Measurements from ENCODE around the gene TMEM97.

DNA sequence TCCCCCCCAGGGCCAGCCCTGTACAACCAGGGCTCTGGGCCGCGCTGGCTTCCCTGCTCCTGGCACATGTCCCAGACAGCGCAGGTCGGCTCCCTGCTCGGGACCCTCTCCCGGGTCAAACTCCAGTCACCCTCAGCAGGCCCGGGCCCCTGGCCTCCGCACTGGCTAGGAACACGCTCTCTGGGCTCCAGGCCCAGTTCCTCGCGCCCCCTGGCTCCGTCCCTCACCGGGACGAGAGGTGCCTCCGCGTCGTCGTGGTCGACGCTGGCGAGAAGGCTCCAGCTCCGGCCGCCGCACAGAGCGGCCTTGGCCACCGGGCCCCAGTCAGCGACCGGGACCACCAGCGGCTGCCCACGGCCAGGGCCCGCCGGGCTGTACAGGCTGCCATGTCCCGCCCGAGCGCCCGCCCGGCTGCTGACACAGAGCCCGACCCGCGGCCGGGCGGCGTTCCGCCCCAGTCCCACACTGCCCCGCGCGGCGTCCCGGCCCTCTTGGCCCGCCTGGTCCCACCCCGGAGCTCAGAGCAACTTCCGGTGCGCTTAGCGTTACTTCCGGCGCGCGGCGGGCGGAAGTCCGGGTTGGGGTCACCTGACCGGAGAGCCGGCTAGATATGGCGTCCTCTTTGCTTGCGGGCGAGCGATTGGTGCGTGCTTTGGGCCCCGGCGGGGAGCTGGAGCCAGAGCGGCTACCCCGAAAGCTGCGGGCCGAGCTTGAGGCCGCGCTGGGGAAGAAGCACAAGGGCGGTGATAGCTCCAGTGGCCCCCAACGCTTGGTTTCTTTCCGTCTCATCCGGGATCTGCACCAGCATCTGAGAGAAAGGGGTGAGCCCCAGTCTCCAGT lies 38.3 kb downstream of the TMEM97 start, which contains the start of gene POLDIP2:
- TF ChIP-seq, protein P1, sequence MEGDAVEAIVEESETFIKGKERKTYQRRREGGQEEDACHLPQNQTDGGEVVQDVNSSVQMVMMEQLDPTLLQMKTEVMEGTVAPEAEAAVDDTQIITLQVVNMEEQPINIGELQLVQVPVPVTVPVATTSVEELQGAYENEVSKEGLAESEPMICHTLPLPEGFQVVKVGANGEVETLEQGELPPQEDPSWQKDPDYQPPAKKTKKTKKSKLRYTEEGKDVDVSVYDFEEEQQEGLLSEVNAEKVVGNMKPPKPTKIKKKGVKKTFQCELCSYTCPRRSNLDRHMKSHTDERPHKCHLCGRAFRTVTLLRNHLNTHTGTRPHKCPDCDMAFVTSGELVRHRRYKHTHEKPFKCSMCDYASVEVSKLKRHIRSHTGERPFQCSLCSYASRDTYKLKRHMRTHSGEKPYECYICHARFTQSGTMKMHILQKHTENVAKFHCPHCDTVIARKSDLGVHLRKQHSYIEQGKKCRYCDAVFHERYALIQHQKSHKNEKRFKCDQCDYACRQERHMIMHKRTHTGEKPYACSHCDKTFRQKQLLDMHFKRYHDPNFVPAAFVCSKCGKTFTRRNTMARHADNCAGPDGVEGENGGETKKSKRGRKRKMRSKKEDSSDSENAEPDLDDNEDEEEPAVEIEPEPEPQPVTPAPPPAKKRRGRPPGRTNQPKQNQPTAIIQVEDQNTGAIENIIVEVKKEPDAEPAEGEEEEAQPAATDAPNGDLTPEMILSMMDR (IDR thresholded peaks at IDR 0.05), result peak in 2 of 7 experiments; percentile 5 to 19
- TF ChIP-seq POLR2AphosphoS5 (IDR thresholded peaks at IDR 0.05) (peak; percentile 93 to 98 (median 97)), POLR2A (IDR thresholded peaks at IDR 0.05) (peak in 1 of 4 donors; percentile 33)

Measured in stomach (tissue), 4 donors.